Pulmonary artery endothelial cell (primary cell): Measurements from ENCODE around the gene ZNHIT6. TPM values are rescaled to one million over a fixed set of nuclear protein-coding genes. Genes with fewer than 3 reads are reported as not detected.
"Not testable (repeated sequence)": the region's sequence is repeated elsewhere in the genome, so short reads cannot be mapped to it uniquely, and the experiment has no call there.

Experiments used
- DNase-seq: peaks from one replicate; pipeline ENCODE4 v3.0.0-alpha.2; 2011; ENCODE audit warnings: low read depth, low spot score
- total RNA-seq: library from RNA; depleted of rRNA; stranded (reverse); fragments of >200 nt; gene quantifications from 2 replicates; pipeline ENCODE4 v1.2.3, GENCODE V29; 2014

The ZNHIT6 gene
- total RNA-seq, 1 donor from 2014 or later: 14.8 TPM

GRCh38 chr1:85672031-85672660 is 36.1 kb downstream of the ZNHIT6 start:
- no peak for DNase-seq

GRCh38 chr1:85665932-85666331 is 42.3 kb downstream of the ZNHIT6 start:
- no peak for DNase-seq

- DNase-seq: no peak
These were observed 44.9 kb downstream of the ZNHIT6 start for GRCh38 chr1:85663382-85663781.

GRCh38 chr1:85661767-85662166 is 46.5 kb downstream of the ZNHIT6 start:
- no peak for DNase-seq

GRCh38 chr1:85660541-85660940 is 47.7 kb downstream of the ZNHIT6 start:
- DNase-seq: no peak

- DNase-seq: no peak
These were observed 49.1 kb downstream of the ZNHIT6 start for GRCh38 chr1:85659174-85659573.

GRCh38 chr1:85656948-85657347 is 51.3 kb downstream of the ZNHIT6 start:
- DNase-seq: no peak

GRCh38 chr1:85656256-85656655 is 52.0 kb downstream of the ZNHIT6 start:
- DNase-seq: no peak

- DNase-seq: no peak
These were observed 52.9 kb downstream of the ZNHIT6 start for GRCh38 chr1:85655315-85655714.

- no peak for DNase-seq
These were observed 54.0 kb downstream of the ZNHIT6 start for GRCh38 chr1:85654066-85654782.

- DNase-seq: no peak
These were observed 55.9 kb downstream of the ZNHIT6 start for GRCh38 chr1:85652327-85652726.

GRCh38 chr1:85650645-85651044 is 57.6 kb downstream of the ZNHIT6 start:
- DNase-seq: no peak

GRCh38 chr1:85649591-85649990 is 58.6 kb downstream of the ZNHIT6 start:
- no peak for DNase-seq

GRCh38 chr1:85641598-85642556 is 66.4 kb downstream of the ZNHIT6 start:
- DNase-seq: not testable (repeated sequence)

GRCh38 chr1:85639920-85640319 is 68.3 kb downstream of the ZNHIT6 start:
- DNase-seq: not testable (repeated sequence)

- DNase-seq: no peak
These were observed 69.8 kb downstream of the ZNHIT6 start for GRCh38 chr1:85638412-85638811.

- no peak for DNase-seq
These were observed 77.7 kb downstream of the ZNHIT6 start for GRCh38 chr1:85630493-85630892.

- DNase-seq: no peak
These were observed 78.7 kb downstream of the ZNHIT6 start for GRCh38 chr1:85629532-85629920.

GRCh38 chr1:85628791-85629531 is 79.3 kb downstream of the ZNHIT6 start:
- DNase-seq: peak; percentile 41

- DNase-seq: no peak
These were observed 81.4 kb downstream of the ZNHIT6 start for GRCh38 chr1:85626818-85627217.

- DNase-seq: no peak
These were observed 83.9 kb downstream of the ZNHIT6 start for GRCh38 chr1:85624361-85624760.
